Keratinocyte (primary cell): Measurements from ENCODE around the gene NUDT7. TPM values are rescaled to one million over a fixed set of nuclear protein-coding genes. Genes with fewer than 3 reads are reported as not detected.

ENCODE experiments used
- DNase-seq: peaks from one replicate; pipeline ENCODE4 v3.0.0-alpha.2; 2011; ENCODE audit warnings: low read depth, missing footprints, low spot score
- FAIRE-seq: peaks from 2 replicates; lab custom pipeline; 2011; peaks lifted over from hg19 to GRCh38; lab: Jason Lieb, UNC
- H2AFZ ChIP-seq: 2 replicates; pipeline ENCODE4 v1.6.0; 2012; ENCODE audit warnings: low read length, control low read depth, inconsistent platforms; ENCODE audit not compliant: control insufficient read depth
- H3K27ac ChIP-seq: 2 replicates; pipeline ENCODE4 v1.5.1; 2011; ENCODE audit warnings: low read length; ENCODE audit not compliant: control insufficient read depth, insufficient read depth
- H3K27me3 ChIP-seq: 3 replicates; pipeline ENCODE4 v1.6.0; 2011; ENCODE audit warnings: low read length; ENCODE audit not compliant: control insufficient read depth, insufficient read depth; ENCODE audit errors: extremely low read depth
- H3K36me3 ChIP-seq, 2 experiments: 2 replicates in 1 of 2; 3 replicates in 1 of 2; pipeline ENCODE4 v1.5.1; 2011; ENCODE audit warnings: low read length in 2 of 2, mild to moderate bottlenecking in 1 of 2; ENCODE audit not compliant: control insufficient read depth in 2 of 2, insufficient read depth in 2 of 2; ENCODE audit errors: extremely low read depth in 1 of 2
- H3K4me1 ChIP-seq: 3 replicates; pipeline ENCODE4 v1.5.1; 2011; ENCODE audit warnings: low read length; ENCODE audit not compliant: control insufficient read depth, insufficient read depth; ENCODE audit errors: extremely low read depth
- H3K4me2 ChIP-seq: 3 replicates; pipeline ENCODE4 v1.6.0; 2011; ENCODE audit warnings: low read depth, low read length; ENCODE audit not compliant: control insufficient read depth, insufficient read depth; ENCODE audit errors: extremely low read depth
- H3K4me3 ChIP-seq, 3 experiments: fragments of 200-600 bp in 1 of 3; sonication (generic) in 1 of 3; 2 replicates in 2 of 3; 3 replicates in 1 of 3; pipeline ENCODE4 v1.5.1; 2011 to 2016; ENCODE audit warnings: low read length in 3 of 3, mild to moderate bottlenecking in 3 of 3, control low read depth in 2 of 3, inconsistent platforms in 1 of 3, low read depth in 1 of 3, mixed read lengths in 1 of 3, mixed run types in 1 of 3, moderate library complexity in 1 of 3; ENCODE audit not compliant: control insufficient read depth in 2 of 3, insufficient read depth in 2 of 3; ENCODE audit errors: extremely low read depth in 1 of 3
- H3K79me2 ChIP-seq: 2 replicates; pipeline ENCODE4 v1.6.0; 2012; ENCODE audit warnings: low read length; ENCODE audit not compliant: control insufficient read depth, insufficient read depth
- H3K9ac ChIP-seq: 3 replicates; pipeline ENCODE4 v1.6.0; 2011; ENCODE audit warnings: low read length; ENCODE audit not compliant: control insufficient read depth, insufficient read depth; ENCODE audit errors: extremely low read depth
- H3K9me1 ChIP-seq: 3 replicates; pipeline ENCODE4 v1.6.0; 2011; ENCODE audit warnings: low read length; ENCODE audit not compliant: control insufficient read depth, insufficient read depth; ENCODE audit errors: extremely low read depth
- H3K9me3 ChIP-seq: 2 replicates; pipeline ENCODE4 v1.5.1; 2012; ENCODE audit warnings: low read depth, low read length; ENCODE audit not compliant: control insufficient read depth
- H4K20me1 ChIP-seq: 3 replicates; pipeline ENCODE4 v1.6.0; 2011; ENCODE audit warnings: low read length; ENCODE audit not compliant: control insufficient read depth, insufficient read depth; ENCODE audit errors: extremely low read depth
- CTCF ChIP-seq, 3 experiments: IDR thresholded peaks in 1 of 3; conservative IDR thresholded peaks in 1 of 3; optimal IDR thresholded peaks in 1 of 3; 2 replicates in 2 of 3; 3 replicates in 1 of 3; pipeline versions ENCODE3 to v1.5.1; 2011; ENCODE audit warnings: low read length in 3 of 3, mild to moderate bottlenecking in 3 of 3, moderate library complexity in 2 of 3, control low read depth in 1 of 3, inconsistent platforms in 1 of 3; ENCODE audit not compliant: insufficient read depth in 2 of 3; ENCODE audit errors: extremely low read depth in 1 of 3
- EZH2 ChIP-seq: IDR thresholded peaks from one replicate; pipeline ENCODE4 v1.6.1; 2012; ENCODE audit warnings: inconsistent platforms, mild to moderate bottlenecking, low read length, moderate library complexity
- dilution Hi-C: fragments of 300-500 bp; cut with MboI; formaldehyde crosslinking; loops from one replicate; pipeline ENCODE4 v1.7.0; 2020; ENCODE audit warnings: low sequenced_read_pairs; ENCODE audit not compliant: extremely low pct_ligation_motif_present
- polyA plus RNA-seq, 5 experiments: library from polyadenylated mRNA; depleted of rRNA in 3 of 5; stranded (reverse) in 3 of 5; stranded (forward) in 1 of 5; unstranded in 1 of 5; fragments of >200 nt; gene quantifications; 1 replicate in 1 of 5; 2 replicates in 3 of 5; 3 replicates in 1 of 5; pipeline versions ENCODE4 v1.2.1 to v1.2.3, GENCODE V29; 2011 to 2012; ENCODE audit warnings: missing spikeins in 2 of 5, low read depth in 1 of 5, low replicate concordance in 1 of 5

Gene NUDT7
- polyA plus RNA-seq, 1 donor (not counting 4 experiments of a cell fraction or from before 2014, with no cell fraction given): 14.6 TPM

GRCh38 chr16:77788181-77789084 lies 66.1 kb downstream of the NUDT7 start, which contains the start of gene VAT1L:
Gene VAT1L (plus strand): TSS chr16:77788564. CDS start chr16:77788683, 119 bp downstream.
- DNase-seq (no peak), FAIRE-seq (no peak)
- Histone ChIP-seq H2AFZ (peak within 1 kb of the TSS; percentile 42), H3K4me1 (peaks cover 3% of the 10 kb centered on the region), H3K4me3 (peak within 1 kb of the TSS; percentile 31 to 62 (median 43)), H4K20me1 (no peaks in the 10 kb centered on the region), H3K27ac (no peak within 1 kb of the TSS), H3K4me2 (peak within 1 kb of the TSS; percentile 64), H3K9ac (no peak within 1 kb of the TSS), H3K36me3 (no peaks in the 10 kb centered on the region), H3K9me1 (no peaks in the 10 kb centered on the region), H3K27me3 (peaks cover 46% of the 10 kb centered on the region), H3K9me3 (no peaks in the 10 kb centered on the region), H3K79me2 (no peaks in the 10 kb centered on the region)
- dilution Hi-C loops: no loop called here
- no peak for TF ChIP-seq CTCF (optimal IDR thresholded peaks at IDR 0.05 in 1 of 3, IDR thresholded peaks at IDR 0.05 in 1 of 3, conservative IDR thresholded peaks at IDR 0.05 in 1 of 3; ENCODE audit: extremely low read depth in 1 of 3, insufficient read depth in 2 of 3, low read length in 3 of 3)
- peak; percentile 57 for TF ChIP-seq EZH2

DNA sequence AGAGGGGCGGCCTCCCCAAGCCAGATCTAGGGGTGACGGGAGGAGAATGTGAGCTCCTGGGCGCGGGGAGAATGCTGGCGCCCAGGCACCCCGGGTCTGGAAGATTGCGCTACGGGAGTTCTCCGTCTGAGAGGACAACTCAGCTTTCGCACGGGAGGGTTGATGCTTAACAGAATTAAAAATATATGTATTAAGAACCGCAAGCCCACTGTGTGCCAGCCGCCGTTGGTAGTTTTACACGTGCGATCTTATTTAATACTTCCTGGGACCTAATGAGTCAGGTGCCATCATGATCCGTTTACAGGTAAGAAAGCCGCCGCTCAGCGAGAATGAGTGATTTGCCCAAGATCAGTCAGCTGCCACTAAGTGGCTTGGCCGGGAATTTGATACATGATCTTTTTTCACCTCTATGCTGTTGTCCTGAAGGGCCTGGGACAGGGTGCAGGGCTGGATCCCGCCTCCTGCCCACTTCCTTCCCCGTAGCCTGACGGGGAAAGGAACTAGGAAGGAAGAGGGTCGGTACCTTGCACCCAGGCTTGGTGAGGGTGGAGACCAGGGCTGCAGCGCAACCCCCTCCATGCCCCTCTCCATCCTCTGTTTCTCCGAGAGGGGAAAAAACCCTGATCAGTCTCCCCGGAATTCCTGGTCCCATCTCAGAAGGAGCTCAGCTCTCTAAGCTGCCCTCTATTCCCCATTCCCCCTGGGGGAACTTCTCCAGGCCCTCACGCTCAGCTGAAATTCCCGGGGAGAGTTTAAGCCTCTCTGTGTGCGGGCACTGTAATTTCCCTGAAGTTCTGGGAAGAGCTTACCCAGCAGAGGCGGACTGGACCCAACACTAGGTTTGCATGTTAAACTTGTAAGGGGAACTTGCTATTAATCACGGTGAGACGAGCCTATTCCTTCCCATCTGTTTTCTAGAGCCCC lies 67.0 kb downstream of the NUDT7 start:
- DNase-seq (no peak), FAIRE-seq (no peak)
- TF ChIP-seq CTCF (optimal IDR thresholded peaks at IDR 0.05 in 1 of 3, IDR thresholded peaks at IDR 0.05 in 1 of 3, conservative IDR thresholded peaks at IDR 0.05 in 1 of 3; ENCODE audit: extremely low read depth in 1 of 3, insufficient read depth in 2 of 3, low read length in 3 of 3) (no peak), EZH2 (peak; percentile 48)
- Histone ChIP-seq H3K9me1 (no peaks in the 10 kb centered on the region), H3K36me3 (no peaks in the 10 kb centered on the region), H3K9ac (no peak overlapping the region), H3K4me3 (peak overlapping the region in 1 of 3 experiments; percentile 62), H3K9me3 (no peaks in the 10 kb centered on the region), H3K79me2 (no peaks in the 10 kb centered on the region), H3K4me2 (peak overlapping the region; percentile 64), H3K27ac (no peak overlapping the region), H3K4me1 (peaks cover 3% of the 10 kb centered on the region), H2AFZ (no peak overlapping the region), H3K27me3 (peaks cover 46% of the 10 kb centered on the region), H4K20me1 (no peaks in the 10 kb centered on the region)
- dilution Hi-C loops: no loop called here
